ENCODE data around the gene SLC35F1. TPM values are rescaled to one million over a fixed set of nuclear protein-coding genes. Genes with fewer than 3 reads are reported as not detected.

Gene SLC35F1
- total RNA-seq, 1 experiment from 2014 or later = not detected

DNA sequence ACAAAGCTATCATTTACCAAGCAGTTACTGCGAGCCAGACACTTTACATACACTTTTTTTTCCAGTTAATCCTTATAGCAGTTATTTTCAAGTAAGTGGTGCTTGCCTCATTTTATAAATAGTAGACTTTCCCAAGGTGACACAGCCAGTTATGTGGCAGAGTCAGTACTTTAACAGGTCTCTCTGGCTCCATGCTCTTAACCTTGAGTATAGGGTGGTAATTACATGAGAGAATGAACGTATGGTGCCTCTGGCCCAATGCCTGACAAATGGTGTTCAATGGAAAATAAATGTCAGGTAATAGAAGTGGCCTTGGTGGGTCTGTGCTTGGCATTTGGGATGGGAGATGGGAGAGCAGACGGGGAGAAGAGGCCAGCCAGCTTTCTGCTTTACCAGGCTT lies 316.3 kb downstream of the SLC35F1 start:
- DNase-seq (ENCODE audit: unreplicated experiment) = no peak
- no peaks in the 10 kb centered on the region for H3K9me3 Mint-ChIP-seq (ENCODE audit: unreplicated experiment)
- ChIA-PET CTCF (no interaction called here), POLR2A (no interaction called here)
- intact Hi-C loops (cut with micrococcal nuclease) = no loop called here
- TF ChIP-seq, protein P1, sequence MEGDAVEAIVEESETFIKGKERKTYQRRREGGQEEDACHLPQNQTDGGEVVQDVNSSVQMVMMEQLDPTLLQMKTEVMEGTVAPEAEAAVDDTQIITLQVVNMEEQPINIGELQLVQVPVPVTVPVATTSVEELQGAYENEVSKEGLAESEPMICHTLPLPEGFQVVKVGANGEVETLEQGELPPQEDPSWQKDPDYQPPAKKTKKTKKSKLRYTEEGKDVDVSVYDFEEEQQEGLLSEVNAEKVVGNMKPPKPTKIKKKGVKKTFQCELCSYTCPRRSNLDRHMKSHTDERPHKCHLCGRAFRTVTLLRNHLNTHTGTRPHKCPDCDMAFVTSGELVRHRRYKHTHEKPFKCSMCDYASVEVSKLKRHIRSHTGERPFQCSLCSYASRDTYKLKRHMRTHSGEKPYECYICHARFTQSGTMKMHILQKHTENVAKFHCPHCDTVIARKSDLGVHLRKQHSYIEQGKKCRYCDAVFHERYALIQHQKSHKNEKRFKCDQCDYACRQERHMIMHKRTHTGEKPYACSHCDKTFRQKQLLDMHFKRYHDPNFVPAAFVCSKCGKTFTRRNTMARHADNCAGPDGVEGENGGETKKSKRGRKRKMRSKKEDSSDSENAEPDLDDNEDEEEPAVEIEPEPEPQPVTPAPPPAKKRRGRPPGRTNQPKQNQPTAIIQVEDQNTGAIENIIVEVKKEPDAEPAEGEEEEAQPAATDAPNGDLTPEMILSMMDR (IDR thresholded peaks at IDR 0.05; ENCODE audit: unreplicated experiment) = no peak
- H3K4me3 Mint-ChIP-seq (ENCODE audit: unreplicated experiment) = no peak overlapping the region
- peaks cover 6% of the 10 kb centered on the region for H3K4me1 Mint-ChIP-seq (ENCODE audit: insufficient read depth, unreplicated experiment)
- no peak overlapping the region for H3K27ac Mint-ChIP-seq (ENCODE audit: low read depth, unreplicated experiment)
- H3K27me3 Mint-ChIP-seq (ENCODE audit: insufficient read depth, unreplicated experiment) = peaks cover 22% of the 10 kb centered on the region
- no TSS peak for BruUV-seq (replicated peaks)
- no peaks in the 10 kb centered on the region for H3K36me3 Mint-ChIP-seq (ENCODE audit: insufficient read depth, unreplicated experiment)

DNA sequence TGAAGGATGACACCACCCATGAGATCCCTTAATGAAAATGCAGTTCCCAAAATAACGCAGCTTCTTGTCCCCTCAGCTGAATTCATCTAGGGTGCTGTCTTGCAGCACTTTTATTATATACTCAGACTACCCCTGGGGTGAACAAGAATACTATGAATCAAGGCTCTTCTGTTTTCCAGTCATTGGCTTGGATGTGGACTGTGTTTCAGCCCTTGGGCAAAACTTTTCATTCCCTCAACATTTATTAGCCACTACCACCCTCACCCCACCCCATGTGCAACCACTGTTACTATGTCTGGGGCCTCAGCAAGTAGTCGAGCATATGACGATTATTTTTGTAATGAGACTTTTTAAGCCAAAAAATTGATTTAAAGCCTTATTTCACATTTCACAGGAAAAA lies 321.8 kb downstream of the SLC35F1 start:
- DNase-seq (ENCODE audit: unreplicated experiment) = no peak
- ChIA-PET POLR2A (no interaction called here), CTCF (interaction anchor here (0.6 kb wide), 1 partner anchor 390 kb away, joined by 3 read pairs; no protein-coding TSS in a partner anchor)
- intact Hi-C loops (cut with micrococcal nuclease) = no loop called here
- H3K4me1 Mint-ChIP-seq (ENCODE audit: insufficient read depth, unreplicated experiment) = peaks cover 6% of the 10 kb centered on the region
- BruUV-seq (replicated peaks) = no TSS peak
- H3K4me3 Mint-ChIP-seq (ENCODE audit: unreplicated experiment) = no peak overlapping the region
- no peak overlapping the region for H3K27ac Mint-ChIP-seq (ENCODE audit: low read depth, unreplicated experiment)
- H3K9me3 Mint-ChIP-seq (ENCODE audit: unreplicated experiment) = peaks cover 5% of the 10 kb centered on the region
- TF ChIP-seq, protein P1 (IDR thresholded peaks at IDR 0.05; ENCODE audit: unreplicated experiment) = no peak
- H3K36me3 Mint-ChIP-seq (ENCODE audit: insufficient read depth, unreplicated experiment) = no peaks in the 10 kb centered on the region
- peaks cover 40% of the 10 kb centered on the region for H3K27me3 Mint-ChIP-seq (ENCODE audit: insufficient read depth, unreplicated experiment)

DNA sequence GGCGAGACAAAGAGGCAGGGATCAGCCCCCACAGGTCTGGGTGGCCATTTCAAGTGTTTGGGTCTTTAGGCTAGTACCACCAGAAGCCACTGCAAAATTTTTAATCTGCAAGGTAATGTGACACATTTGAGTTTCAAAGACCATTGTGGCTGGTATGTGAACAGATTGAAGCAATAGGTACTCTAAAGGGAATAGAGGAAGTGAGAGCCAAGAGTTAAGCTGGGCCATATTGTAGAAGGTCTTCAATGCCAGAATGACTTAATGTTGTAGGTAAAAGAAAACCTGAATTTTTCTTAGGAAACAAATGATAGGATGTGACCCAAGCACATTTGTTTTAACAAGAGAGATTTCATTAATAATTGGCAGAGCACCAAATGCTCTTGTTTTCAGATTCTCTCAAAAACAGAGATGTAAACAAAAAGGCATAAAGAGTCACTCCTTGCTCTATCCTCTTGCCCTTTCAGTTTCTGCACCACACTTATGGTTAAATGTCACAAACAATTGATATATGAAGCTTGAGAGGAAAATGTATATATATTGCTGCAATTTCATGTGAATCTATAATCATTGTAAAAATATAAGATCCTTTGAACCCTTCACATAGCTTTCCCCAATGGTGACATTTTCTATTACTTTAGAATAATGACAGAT lies 333.9 kb downstream of the SLC35F1 start:
- H3K4me1 Mint-ChIP-seq (ENCODE audit: insufficient read depth, unreplicated experiment) = no peaks in the 10 kb centered on the region
- TF ChIP-seq, protein P1 (IDR thresholded peaks at IDR 0.05; ENCODE audit: unreplicated experiment) = no peak
- CTCF ChIA-PET = interaction anchor here (0.6 kb wide), 1 partner anchor 10 kb away, joined by 3 read pairs; no protein-coding TSS in a partner anchor
- no peak overlapping the region for H3K27ac Mint-ChIP-seq (ENCODE audit: low read depth, unreplicated experiment)
- peaks cover 77% of the 10 kb centered on the region for H3K27me3 Mint-ChIP-seq (ENCODE audit: insufficient read depth, unreplicated experiment)
- H3K9me3 Mint-ChIP-seq (ENCODE audit: unreplicated experiment) = no peaks in the 10 kb centered on the region
- intact Hi-C loops (cut with micrococcal nuclease) = no loop called here
- POLR2A ChIA-PET = no interaction called here
- BruUV-seq (replicated peaks) = no TSS peak
- no peak for DNase-seq (ENCODE audit: unreplicated experiment)
- no peak overlapping the region for H3K4me3 Mint-ChIP-seq (ENCODE audit: unreplicated experiment)
- no peaks in the 10 kb centered on the region for H3K36me3 Mint-ChIP-seq (ENCODE audit: insufficient read depth, unreplicated experiment)

DNA sequence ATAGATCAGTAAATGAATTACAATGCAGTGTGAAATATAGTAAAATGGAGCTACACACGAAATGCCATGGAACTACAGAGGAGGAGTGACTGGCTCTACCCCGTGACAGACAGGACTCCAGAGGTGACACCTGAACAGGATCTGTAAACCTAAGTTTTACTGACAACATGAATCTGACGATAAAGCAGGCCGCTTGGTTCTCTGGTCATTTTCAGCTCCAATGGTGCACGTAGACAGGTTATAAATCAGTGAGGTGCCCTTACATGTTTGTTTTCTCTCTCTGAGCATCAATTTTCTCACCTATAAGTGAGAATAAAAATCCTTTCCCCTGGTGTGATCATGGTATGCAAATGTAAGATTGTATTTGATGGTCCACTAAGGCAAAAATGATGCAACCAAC lies 339.3 kb downstream of the SLC35F1 start:
- peaks cover 7% of the 10 kb centered on the region for H3K36me3 Mint-ChIP-seq (ENCODE audit: insufficient read depth, unreplicated experiment)
- intact Hi-C loops (cut with micrococcal nuclease) = no loop called here
- TF ChIP-seq, protein P1 (IDR thresholded peaks at IDR 0.05; ENCODE audit: unreplicated experiment) = no peak
- no peak for DNase-seq (ENCODE audit: unreplicated experiment)
- H3K4me3 Mint-ChIP-seq (ENCODE audit: unreplicated experiment) = no peak overlapping the region
- no TSS peak for BruUV-seq (replicated peaks)
- no peaks in the 10 kb centered on the region for H3K9me3 Mint-ChIP-seq (ENCODE audit: unreplicated experiment)
- ChIA-PET POLR2A (no interaction called here), CTCF (interaction anchor here (0.7 to 1.5 kb wide), 2 partner anchors 9 to 11 kb away, joined by 3 read pairs; no protein-coding TSS in a partner anchor)
- H3K27me3 Mint-ChIP-seq (ENCODE audit: insufficient read depth, unreplicated experiment) = peaks cover 47% of the 10 kb centered on the region
- H3K4me1 Mint-ChIP-seq (ENCODE audit: insufficient read depth, unreplicated experiment) = no peaks in the 10 kb centered on the region
- no peak overlapping the region for H3K27ac Mint-ChIP-seq (ENCODE audit: low read depth, unreplicated experiment)
